SK-N-SH treated with all-trans-retinoic acid at 6 μM for 48 hours (cell line): ENCODE results near the gene EMC6.

Source experiments
- ATAC-seq: fragments of 200-7000 bp; cut with Tn5 transposase; 3 replicates; pipeline ENCODE4 v1.9.1; 2020; ENCODE audit warnings: mild to moderate bottlenecking, moderate library complexity
- ARNTL ChIP-seq: fragments of 450-650 bp; formaldehyde crosslinking; IDR thresholded peaks from 2 replicates; pipeline ENCODE4 v1.5.0; 2020; ENCODE audit warnings: low read depth, mild to moderate bottlenecking, moderate library complexity, borderline replicate concordance
- BACH2 ChIP-seq: fragments of 250-450 bp; sonication (Bioruptor Pico); IDR thresholded peaks from 2 replicates; pipeline ENCODE4 v1.9.0; 2021; ENCODE audit warnings: mild to moderate bottlenecking, borderline replicate concordance
- CREB5 ChIP-seq: fragments of 250-450 bp; sonication (Bioruptor Pico); IDR thresholded peaks from 2 replicates; pipeline ENCODE4 v1.5.1; 2020; ENCODE audit warnings: low read depth, mild to moderate bottlenecking, moderate library complexity
- CSDC2 ChIP-seq: fragments of 250-450 bp; sonication (Bioruptor Pico); IDR thresholded peaks from 2 replicates; pipeline ENCODE4 v1.5.0; 2020; ENCODE audit warnings: mild to moderate bottlenecking, moderate library complexity
- CSRNP3 ChIP-seq: fragments of 250-450 bp; sonication (Bioruptor Pico); IDR thresholded peaks from 2 replicates; pipeline ENCODE4 v1.5.1; 2021; ENCODE audit warnings: mild to moderate bottlenecking, moderate library complexity
- ESRRG ChIP-seq: fragments of 250-450 bp; sonication (Bioruptor Pico); IDR thresholded peaks from 2 replicates; pipeline ENCODE4 v1.6.1; 2021; ENCODE audit warnings: mild to moderate bottlenecking
- GLIS3 ChIP-seq: fragments of 250-450 bp; sonication (Bioruptor Pico); IDR thresholded peaks from 2 replicates; pipeline ENCODE4 v1.5.0; 2020; ENCODE audit warnings: mild to moderate bottlenecking, moderate library complexity
- ISL1 ChIP-seq: fragments of 250-450 bp; sonication (Bioruptor Pico); IDR thresholded peaks from 2 replicates; pipeline ENCODE4 v2.1.2; 2022; ENCODE audit warnings: mild to moderate bottlenecking, moderate library complexity
- OSR1 ChIP-seq: fragments of 250-450 bp; sonication (Bioruptor Pico); IDR thresholded peaks from 2 replicates; pipeline ENCODE4 v1.8.0; 2022; ENCODE audit warnings: moderate library complexity, mild to moderate bottlenecking, inconsistent platforms
- PATZ1 ChIP-seq: fragments of 250-450 bp; sonication (Bioruptor Pico); IDR thresholded peaks from 2 replicates; pipeline ENCODE4 v1.8.0; 2020; ENCODE audit warnings: mild to moderate bottlenecking, moderate library complexity, borderline replicate concordance
- PPARA ChIP-seq: fragments of 250-450 bp; sonication (Bioruptor Pico); IDR thresholded peaks from 2 replicates; pipeline ENCODE4 v1.5.0; 2020; ENCODE audit warnings: mild to moderate bottlenecking, borderline replicate concordance
- RARB ChIP-seq: fragments of 250-450 bp; sonication (Bioruptor Pico); IDR thresholded peaks from 2 replicates; pipeline ENCODE4 v1.8.0; 2021; ENCODE audit warnings: mild to moderate bottlenecking, moderate library complexity
- SNAI2 ChIP-seq: fragments of 250-450 bp; sonication (Bioruptor Pico); IDR thresholded peaks from 2 replicates; pipeline ENCODE4 v1.5.0; 2020; ENCODE audit warnings: mild to moderate bottlenecking, moderate library complexity
- TOX ChIP-seq: fragments of 250-450 bp; sonication (Bioruptor Pico); IDR thresholded peaks from 2 replicates; pipeline ENCODE4 v1.8.0; 2021; ENCODE audit warnings: mild to moderate bottlenecking, moderate library complexity, borderline replicate concordance
- TSHZ2 ChIP-seq: fragments of 250-450 bp; sonication (Bioruptor Pico); IDR thresholded peaks from 2 replicates; pipeline ENCODE4 v1.5.0; 2020; ENCODE audit warnings: mild to moderate bottlenecking, moderate library complexity
- ZC3H10 ChIP-seq: fragments of 250-450 bp; sonication (Bioruptor Pico); IDR thresholded peaks from 2 replicates; pipeline ENCODE4 v1.5.1; 2021; ENCODE audit warnings: mild to moderate bottlenecking, moderate library complexity
- ZFP3 ChIP-seq: fragments of 250-450 bp; sonication (Bioruptor Pico); IDR thresholded peaks from 2 replicates; pipeline ENCODE4 v1.5.0; 2020; ENCODE audit warnings: mild to moderate bottlenecking, moderate library complexity
- ZNF565 ChIP-seq: fragments of 450-650 bp; formaldehyde crosslinking; conservative IDR thresholded peaks from 2 replicates; pipeline ENCODE4 v1.5.0; 2020; ENCODE audit warnings: low read depth, mild to moderate bottlenecking, moderate library complexity
- ZNF70 ChIP-seq: fragments of 450-650 bp; formaldehyde crosslinking; IDR thresholded peaks from 2 replicates; pipeline ENCODE4 v1.5.0; 2020; ENCODE audit warnings: mild to moderate bottlenecking, moderate library complexity
- ZNF8 ChIP-seq: fragments of 450-650 bp; formaldehyde crosslinking; IDR thresholded peaks from 2 replicates; pipeline ENCODE4 v1.5.0; 2020; ENCODE audit warnings: mild to moderate bottlenecking, moderate library complexity

EMC6 gene

GRCh38 chr17:3668279-3669084, at the start of gene EMC6, which contains the start of gene TAX1BP3:
Gene EMC6 (plus strand): TSS chr17:3668812. CDS start chr17:3669147, 335 bp downstream.
Gene TAX1BP3 (minus strand): TSS chr17:3668578. CDS start chr17:3668526, 52 bp downstream.
- no peak for TF ChIP-seq CREB5 (CRISPR knock-in tag)
- 0 out of 2 replicates have a peak, but pooled peaks have one; percentile 36 for TF ChIP-seq ZFP3
- 0 out of 2 replicates have a peak, but pooled peaks have one; percentile 25 for TF ChIP-seq TSHZ2
- peak; percentile 94 for ATAC-seq

GRCh38 chr17:3621146-3621720, 47.4 kb upstream of the EMC6 start:
- no peak for TF ChIP-seq RARB
- TF ChIP-seq ZC3H10 (CRISPR knock-in tag) = no peak
- TF ChIP-seq PATZ1 (CRISPR knock-in tag) = no peak
- TF ChIP-seq SNAI2 (CRISPR knock-in tag) = no peak
- TF ChIP-seq PPARA = no peak
- TF ChIP-seq ZNF8 (CRISPR knock-in tag) = no peak
- TF ChIP-seq ISL1 = no peak
- no peak for ATAC-seq

GRCh38 chr17:3622977-3623594, 45.5 kb upstream of the EMC6 start:
- no peak for ATAC-seq
- TF ChIP-seq OSR1 (CRISPR knock-in tag) (no peak), ZNF70 (no peak), CSDC2 (no peak), SNAI2 (CRISPR knock-in tag) (no peak), BACH2 (CRISPR knock-in tag) (no peak), TOX (no peak), ARNTL (no peak), CREB5 (CRISPR knock-in tag) (no peak), ZNF565 (CRISPR knock-in tag) (no peak), GLIS3 (no peak)

- ATAC-seq = no peak
- TF ChIP-seq CREB5 (CRISPR knock-in tag) (no peak), TSHZ2 (no peak), ESRRG (CRISPR knock-in tag) (no peak), CSRNP3 (no peak), CSDC2 (no peak), TOX (no peak)
These were observed 41.5 kb upstream of the EMC6 start for GRCh38 chr17:3626831-3627768.
